Upper lobe of left lung (tissue), 6 donors: ENCODE measurements around the gene CCSER2. TPM values are rescaled to one million over a fixed set of nuclear protein-coding genes. Genes with fewer than 3 reads are reported as not detected.
"Not testable (repeated sequence)": the region's sequence is repeated elsewhere in the genome, so short reads cannot be mapped to it uniquely, and the experiment has no call there.

Experiments
- ATAC-seq, 2 donors: fragments of 200-7000 bp; cut with Tn5 transposase; one replicate each; pipeline ENCODE4 v1.9.1; 2022; ENCODE audit warnings: mild to moderate bottlenecking in 2 of 2, moderate library complexity in 2 of 2; ENCODE audit not compliant: low FRiP score in 2 of 2
- DNase-seq, 2 donors: peaks; one replicate each; pipeline ENCODE4 v3.0.0-alpha.2; 2019 to 2020
- H3K27ac ChIP-seq, 4 donors: fragments of 200-600 bp; sonication (generic); one replicate each; pipeline ENCODE4 v1.5.1; 2016 to 2019
- H3K27me3 ChIP-seq, 4 donors: fragments of 200-600 bp; sonication (generic); one replicate each; pipeline ENCODE4 v1.5.1; 2017 to 2019
- H3K36me3 ChIP-seq, 4 donors: fragments of 200-600 bp; sonication (generic); one replicate each; pipeline ENCODE4 v1.5.1; 2016 to 2019
- H3K4me1 ChIP-seq, 4 donors: fragments of 200-600 bp; sonication (generic); one replicate each; pipeline ENCODE4 v1.5.1; 2018 to 2019
- H3K4me3 ChIP-seq, 4 donors: fragments of 200-600 bp; sonication (generic); one replicate each; pipeline ENCODE4 v1.5.1; 2017 to 2019; ENCODE audit warnings: mild to moderate bottlenecking in 2 of 4, moderate library complexity in 1 of 4
- H3K9me3 ChIP-seq, 4 donors: fragments of 200-600 bp; sonication (generic); one replicate each; pipeline ENCODE4 v1.5.1; 2018 to 2019
- EP300 ChIP-seq, 4 donors: sonication (generic); formaldehyde crosslinking; IDR thresholded peaks; one replicate each; pipeline ENCODE4 v1.5.1; 2017; ENCODE audit warnings: antibody characterized with exemption in 4 of 4, control low read depth in 2 of 4
- POLR2A ChIP-seq, 4 donors: fragments of 450-650 bp; IDR thresholded peaks; one replicate each; pipeline ENCODE4 v1.5.1; 2016 to 2017; ENCODE audit warnings: antibody characterized with exemption in 4 of 4, mild to moderate bottlenecking in 2 of 4
- POLR2AphosphoS5 ChIP-seq, 2 donors: sonication (generic); formaldehyde crosslinking; IDR thresholded peaks; one replicate each; pipeline ENCODE4 v1.5.1; 2017; ENCODE audit warnings: antibody characterized with exemption in 2 of 2
- WGBS, 2 donors: methylation state at CpG; one replicate each; pipeline ENCODE4 v1.1.5; 2017 to 2018; 5-methylcytosine and 5-hydroxymethylcytosine counted together
- total RNA-seq, 6 donors: library from RNA; depleted of rRNA in 4 of 6; stranded (reverse); fragments of >200 nt in 4 of 6; gene quantifications; one replicate each; pipeline versions ENCODE4 v1.1.0 to v1.2.1, GENCODE V29; 2016 to 2021
- TF ChIP-seq, protein P1 (sequence below), 6 experiments: fragments of 450-650 bp in 4 of 6; fragments of 200-600 bp in 2 of 6; sonication (generic) in 2 of 6; IDR thresholded peaks; one replicate each; pipeline ENCODE4 v1.5.1; 2016 to 2019; ENCODE audit warnings: antibody characterized with exemption in 6 of 6
- donor health status: DM: no; HTN: no; CAD: no; lungs with moderate emphysema.
- donor health status: DM: no; HTN: yes; CAD: no; lungs with severe emphysema.

Gene CCSER2
- total RNA-seq, 6 donors from 2014 or later: 28.7 to 78.9 (median 52.6) TPM

DNA sequence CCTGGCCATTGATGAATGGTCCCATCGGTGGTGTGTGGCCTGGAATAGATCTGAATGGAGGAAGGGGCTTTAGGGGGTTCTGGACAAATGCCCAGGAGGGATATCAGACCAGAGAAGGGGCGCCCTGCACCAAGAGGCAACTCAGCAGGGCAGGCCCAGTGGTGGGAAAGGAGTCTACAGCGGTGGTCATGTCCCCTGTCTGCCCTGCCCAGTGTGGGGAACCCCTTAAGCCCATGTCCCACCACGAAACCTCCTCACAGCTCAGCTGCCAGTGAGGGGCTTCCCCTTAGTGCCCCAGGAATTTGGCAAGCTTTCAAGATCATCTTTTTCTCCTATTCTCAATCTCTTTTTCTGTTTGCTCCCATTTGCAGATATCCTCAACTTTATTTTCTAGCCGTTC is 14.1 kb upstream of the CCSER2 start:
- no peak overlapping the region for H3K27ac ChIP-seq
- no peak for DNase-seq
- no peaks in the 10 kb centered on the region for H3K9me3 ChIP-seq
- TF ChIP-seq POLR2A (IDR thresholded peaks at IDR 0.05) (no peak), EP300 (IDR thresholded peaks at IDR 0.05) (no peak), POLR2AphosphoS5 (IDR thresholded peaks at IDR 0.05) (no peak)
- WGBS, 2 donors: 77 to 85% methylated on average over 5 of the region's 5 CpGs
- H3K4me3 ChIP-seq: no peak overlapping the region
- no peaks in the 10 kb centered on the region for H3K27me3 ChIP-seq
- ATAC-seq: no peak
- peaks cover 1 to 5% (median 4%) of the 10 kb centered on the region in 4 donors for H3K4me1 ChIP-seq
- no peaks in the 10 kb centered on the region for H3K36me3 ChIP-seq

DNA sequence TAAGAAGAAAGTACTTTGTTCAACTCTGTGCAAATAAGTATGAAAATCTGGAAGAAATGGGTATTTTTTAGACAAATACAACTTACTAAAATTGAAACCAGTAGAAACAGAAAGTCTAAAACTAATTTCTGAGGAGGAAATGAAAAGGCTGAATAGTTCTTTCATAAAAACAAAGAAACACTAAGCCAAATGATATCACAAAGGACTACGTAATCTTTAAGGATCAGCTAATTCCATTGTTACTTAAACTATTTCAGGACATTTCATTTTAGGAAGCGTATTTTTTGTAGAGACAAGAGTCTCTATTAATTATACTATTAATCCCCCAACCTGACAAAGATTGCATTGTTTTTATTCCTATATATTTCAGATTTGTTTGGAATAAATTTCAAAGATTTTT is 11.2 kb upstream of the CCSER2 start:
- TF ChIP-seq POLR2AphosphoS5 (IDR thresholded peaks at IDR 0.05) (no peak), POLR2A (IDR thresholded peaks at IDR 0.05) (no peak), EP300 (IDR thresholded peaks at IDR 0.05) (no peak)
- TF ChIP-seq, protein P1, sequence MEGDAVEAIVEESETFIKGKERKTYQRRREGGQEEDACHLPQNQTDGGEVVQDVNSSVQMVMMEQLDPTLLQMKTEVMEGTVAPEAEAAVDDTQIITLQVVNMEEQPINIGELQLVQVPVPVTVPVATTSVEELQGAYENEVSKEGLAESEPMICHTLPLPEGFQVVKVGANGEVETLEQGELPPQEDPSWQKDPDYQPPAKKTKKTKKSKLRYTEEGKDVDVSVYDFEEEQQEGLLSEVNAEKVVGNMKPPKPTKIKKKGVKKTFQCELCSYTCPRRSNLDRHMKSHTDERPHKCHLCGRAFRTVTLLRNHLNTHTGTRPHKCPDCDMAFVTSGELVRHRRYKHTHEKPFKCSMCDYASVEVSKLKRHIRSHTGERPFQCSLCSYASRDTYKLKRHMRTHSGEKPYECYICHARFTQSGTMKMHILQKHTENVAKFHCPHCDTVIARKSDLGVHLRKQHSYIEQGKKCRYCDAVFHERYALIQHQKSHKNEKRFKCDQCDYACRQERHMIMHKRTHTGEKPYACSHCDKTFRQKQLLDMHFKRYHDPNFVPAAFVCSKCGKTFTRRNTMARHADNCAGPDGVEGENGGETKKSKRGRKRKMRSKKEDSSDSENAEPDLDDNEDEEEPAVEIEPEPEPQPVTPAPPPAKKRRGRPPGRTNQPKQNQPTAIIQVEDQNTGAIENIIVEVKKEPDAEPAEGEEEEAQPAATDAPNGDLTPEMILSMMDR (IDR thresholded peaks at IDR 0.05): no peak
- Histone ChIP-seq H3K27me3 (no peaks in the 10 kb centered on the region), H3K27ac (no peak overlapping the region), H3K4me3 (no peak overlapping the region), H3K4me1 (no peaks in the 10 kb centered on the region), H3K9me3 (no peaks in the 10 kb centered on the region), H3K36me3 (no peaks in the 10 kb centered on the region)
- 54 to 57% methylated on average over 2 of the region's 2 CpGs for WGBS, 2 donors
- ATAC-seq (no peak), DNase-seq (no peak)

DNA sequence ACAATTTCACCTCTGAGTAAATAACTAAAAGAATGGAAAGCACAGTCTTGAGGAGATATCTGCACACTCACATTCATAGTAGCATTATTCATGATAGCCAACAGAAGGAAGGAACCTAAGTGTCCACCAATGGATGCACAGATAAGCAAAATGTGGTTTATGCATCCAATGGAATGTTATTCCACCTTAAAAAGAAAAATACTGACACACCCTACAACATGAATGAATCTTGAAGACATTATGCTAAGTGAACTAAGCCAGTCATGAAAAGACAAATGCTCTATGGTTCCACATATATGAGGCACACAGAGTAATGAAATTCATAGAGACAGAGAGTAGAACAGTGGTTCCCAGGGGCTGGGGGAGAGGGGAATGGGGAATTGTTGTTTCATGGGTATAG is 6.5 kb upstream of the CCSER2 start:
- no peaks in the 10 kb centered on the region for H3K27me3 ChIP-seq
- H3K4me3 ChIP-seq: no peak overlapping the region
- TF ChIP-seq POLR2AphosphoS5 (IDR thresholded peaks at IDR 0.05) (no peak), EP300 (IDR thresholded peaks at IDR 0.05) (no peak), POLR2A (IDR thresholded peaks at IDR 0.05) (no peak)
- TF ChIP-seq, protein P1 (IDR thresholded peaks at IDR 0.05): no peak
- no peak for ATAC-seq
- no peak overlapping the region for H3K27ac ChIP-seq
- H3K4me1 ChIP-seq: no peaks in the 10 kb centered on the region
- DNase-seq: no peak
- H3K9me3 ChIP-seq: no peaks in the 10 kb centered on the region
- H3K36me3 ChIP-seq: no peaks in the 10 kb centered on the region

DNA sequence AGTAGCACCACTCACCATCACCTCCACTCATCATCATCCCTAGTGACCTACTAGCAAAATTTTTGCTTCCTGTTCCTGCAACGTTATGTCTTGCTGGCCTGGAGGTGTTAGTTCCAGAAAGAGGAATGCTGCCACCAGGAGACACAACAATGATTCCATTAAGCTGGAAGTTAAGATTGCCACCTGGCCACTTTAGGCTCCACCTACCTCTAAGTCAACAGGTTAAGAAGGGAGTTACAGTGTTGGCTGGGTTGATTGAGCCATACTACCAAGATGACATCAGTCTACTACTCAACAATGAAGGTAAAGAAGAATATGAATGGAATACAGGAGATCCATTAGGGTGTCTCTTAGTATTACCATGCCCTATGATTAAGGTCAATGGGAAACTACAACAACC is 4.8 kb upstream of the CCSER2 start:
- H3K27me3 ChIP-seq, ATAC-seq, H3K4me1 ChIP-seq, H3K27ac ChIP-seq, H3K4me3 ChIP-seq, DNase-seq, H3K9me3 ChIP-seq, H3K36me3 ChIP-seq: not testable (repeated sequence)
- 20 to 33% methylated on average over 1 of the region's 1 CpG for WGBS, 2 donors

DNA sequence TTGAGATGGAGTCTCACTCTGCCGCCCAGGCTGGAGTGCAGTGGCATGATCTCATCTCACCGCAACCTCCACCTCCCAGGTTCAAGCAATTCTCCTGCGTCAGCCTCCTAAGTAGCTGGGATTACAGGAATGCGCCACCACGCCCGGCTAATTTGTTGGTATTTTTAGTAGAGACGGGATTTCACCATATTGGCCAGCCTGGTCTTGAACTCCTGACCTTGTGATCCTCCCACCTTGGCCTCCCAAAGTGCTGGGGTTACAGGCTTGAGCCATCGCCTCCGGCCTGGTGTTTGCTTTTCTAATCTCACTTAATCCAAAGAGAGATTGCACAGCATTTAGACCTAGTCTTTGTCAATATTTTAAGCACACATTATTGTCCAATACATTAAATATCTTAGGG is 1.4 kb upstream of the CCSER2 start:
- Histone ChIP-seq H3K4me1 (peaks cover 14 to 33% (median 20%) of the 10 kb centered on the region in 4 donors), H3K27ac (peak overlapping the region in 1 of 4 donors; percentile 98)
- not testable (repeated sequence) for ATAC-seq, H3K27me3 ChIP-seq, H3K36me3 ChIP-seq, H3K4me3 ChIP-seq, DNase-seq, H3K9me3 ChIP-seq
- 77 to 86% methylated on average over 9 of the region's 9 CpGs for WGBS, 2 donors

DNA sequence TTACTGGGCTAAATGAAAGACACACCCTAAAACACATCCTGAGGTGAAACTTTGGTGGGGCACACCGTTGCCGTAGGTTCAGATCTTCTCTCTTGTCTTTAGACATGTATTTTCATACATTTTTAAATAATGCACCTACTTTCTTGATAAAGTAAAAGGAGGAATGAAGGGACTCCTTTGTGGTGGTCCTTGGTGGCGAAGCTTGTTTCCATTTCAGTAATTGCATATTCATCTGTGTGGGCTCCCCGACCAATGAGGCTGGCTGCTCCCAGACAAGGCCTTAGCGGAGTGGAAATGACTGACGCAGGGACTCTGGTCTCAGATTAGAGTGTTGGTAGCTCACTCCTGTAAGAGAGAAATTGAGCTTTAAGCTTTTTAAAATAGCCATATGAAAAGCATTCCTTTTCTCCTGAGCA is 815 bp downstream of the CCSER2 start:
- peaks cover 16 to 48% (median 24%) of the 10 kb centered on the region in 4 donors for H3K4me1 ChIP-seq
- DNase-seq (peak in 1 of 2 donors; percentile 51), ATAC-seq (peak in 1 of 2 donors; percentile 35)
- TF ChIP-seq, protein P1 (IDR thresholded peaks at IDR 0.05): no peak
- no peak for TF ChIP-seq EP300 (IDR thresholded peaks at IDR 0.05)
- TF ChIP-seq POLR2AphosphoS5 (IDR thresholded peaks at IDR 0.05): no peak
- TF ChIP-seq POLR2A (IDR thresholded peaks at IDR 0.05): no peak
- WGBS, 2 donors: 2 to 3% methylated on average over 6 of the region's 6 CpGs
- H3K36me3 ChIP-seq: no peaks in the 10 kb centered on the region
- H3K27ac ChIP-seq: peak overlapping the region; percentile 88 to 99 (median 96)
- H3K27me3 ChIP-seq: no peaks in the 10 kb centered on the region
- H3K4me3 ChIP-seq: peak overlapping the region; percentile 56 to 96 (median 90)
- no peaks in the 10 kb centered on the region for H3K9me3 ChIP-seq
